Retinal pigment epithelial cell (primary cell): ENCODE results near the gene NUP62.

Source experiments
- DNase-seq: peaks from one replicate; pipeline ENCODE4 v3.0.0-alpha.2; 2010; ENCODE audit warnings: low read depth
- H3K4me3 ChIP-seq: 2 replicates; pipeline ENCODE4 v1.5.1; 2011; ENCODE audit warnings: mild to moderate bottlenecking, low read length, control low read depth, moderate library complexity
- TF ChIP-seq, protein P1 (sequence below): conservative IDR thresholded peaks from 2 replicates; pipeline ENCODE4 v1.5.1; 2011; ENCODE audit warnings: low read depth, low read length, control low read depth, inconsistent platforms

The NUP62 gene

DNA sequence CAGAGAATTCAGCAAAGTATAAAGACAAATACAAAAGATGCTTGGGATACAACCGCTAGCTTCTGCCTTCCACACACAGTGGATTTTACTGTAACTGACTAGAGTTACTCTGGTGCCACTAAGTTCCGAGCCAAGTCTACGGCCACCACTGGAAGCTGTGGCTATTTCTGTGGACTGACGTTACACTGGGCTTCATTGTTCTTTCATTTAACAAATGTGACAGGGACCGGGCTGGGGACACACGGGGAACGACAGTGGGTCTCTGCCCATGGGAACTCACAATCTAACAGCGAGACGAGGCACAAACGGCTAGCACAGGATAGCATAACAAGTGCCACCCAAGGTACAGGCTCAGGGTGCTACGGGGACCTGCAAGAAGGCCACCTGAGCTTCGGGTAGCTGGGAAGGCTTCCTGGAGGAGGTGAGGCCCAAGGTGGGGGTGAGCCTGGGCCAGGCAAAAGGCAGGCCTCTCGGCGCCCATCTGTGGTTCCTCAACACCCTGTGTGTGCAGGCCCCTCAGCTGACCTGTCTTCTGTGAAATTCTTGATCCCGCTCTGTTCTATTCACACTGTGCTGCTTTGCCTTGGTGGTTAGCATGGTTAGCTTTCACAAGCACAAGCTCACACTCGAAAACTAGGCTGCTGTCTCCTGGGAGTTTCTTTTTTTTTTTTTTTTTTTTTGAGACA, 22.3 kb downstream of the NUP62 start:
- H3K4me3 ChIP-seq, result no peak overlapping the region
- TF ChIP-seq, protein P1, sequence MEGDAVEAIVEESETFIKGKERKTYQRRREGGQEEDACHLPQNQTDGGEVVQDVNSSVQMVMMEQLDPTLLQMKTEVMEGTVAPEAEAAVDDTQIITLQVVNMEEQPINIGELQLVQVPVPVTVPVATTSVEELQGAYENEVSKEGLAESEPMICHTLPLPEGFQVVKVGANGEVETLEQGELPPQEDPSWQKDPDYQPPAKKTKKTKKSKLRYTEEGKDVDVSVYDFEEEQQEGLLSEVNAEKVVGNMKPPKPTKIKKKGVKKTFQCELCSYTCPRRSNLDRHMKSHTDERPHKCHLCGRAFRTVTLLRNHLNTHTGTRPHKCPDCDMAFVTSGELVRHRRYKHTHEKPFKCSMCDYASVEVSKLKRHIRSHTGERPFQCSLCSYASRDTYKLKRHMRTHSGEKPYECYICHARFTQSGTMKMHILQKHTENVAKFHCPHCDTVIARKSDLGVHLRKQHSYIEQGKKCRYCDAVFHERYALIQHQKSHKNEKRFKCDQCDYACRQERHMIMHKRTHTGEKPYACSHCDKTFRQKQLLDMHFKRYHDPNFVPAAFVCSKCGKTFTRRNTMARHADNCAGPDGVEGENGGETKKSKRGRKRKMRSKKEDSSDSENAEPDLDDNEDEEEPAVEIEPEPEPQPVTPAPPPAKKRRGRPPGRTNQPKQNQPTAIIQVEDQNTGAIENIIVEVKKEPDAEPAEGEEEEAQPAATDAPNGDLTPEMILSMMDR, result no peak
- DNase-seq, result no peak

GRCh38 chr19:49904136-49904535, 25.2 kb downstream of the NUP62 start:
- H3K4me3 ChIP-seq, result no peak overlapping the region
- TF ChIP-seq, protein P1, result no peak
- DNase-seq, result no peak

GRCh38 chr19:49896863-49897621, 32.3 kb downstream of the NUP62 start, which contains the start of gene IL4I1:
Gene IL4I1 (minus strand): TSS chr19:49896887. CDS start chr19:49896160, 727 bp downstream.
- no peak within 1 kb of the TSS for H3K4me3 ChIP-seq
- no peak for DNase-seq
- TF ChIP-seq, protein P1, result no peak

GRCh38 chr19:49895566-49896297, 33.6 kb downstream of the NUP62 start:
- no peak for DNase-seq
- TF ChIP-seq, protein P1, result no peak
- no peak overlapping the region for H3K4me3 ChIP-seq

GRCh38 chr19:49894879-49895565, 34.3 kb downstream of the NUP62 start:
- TF ChIP-seq, protein P1, result no peak
- DNase-seq, result no peak
- H3K4me3 ChIP-seq, result no peak overlapping the region

DNA sequence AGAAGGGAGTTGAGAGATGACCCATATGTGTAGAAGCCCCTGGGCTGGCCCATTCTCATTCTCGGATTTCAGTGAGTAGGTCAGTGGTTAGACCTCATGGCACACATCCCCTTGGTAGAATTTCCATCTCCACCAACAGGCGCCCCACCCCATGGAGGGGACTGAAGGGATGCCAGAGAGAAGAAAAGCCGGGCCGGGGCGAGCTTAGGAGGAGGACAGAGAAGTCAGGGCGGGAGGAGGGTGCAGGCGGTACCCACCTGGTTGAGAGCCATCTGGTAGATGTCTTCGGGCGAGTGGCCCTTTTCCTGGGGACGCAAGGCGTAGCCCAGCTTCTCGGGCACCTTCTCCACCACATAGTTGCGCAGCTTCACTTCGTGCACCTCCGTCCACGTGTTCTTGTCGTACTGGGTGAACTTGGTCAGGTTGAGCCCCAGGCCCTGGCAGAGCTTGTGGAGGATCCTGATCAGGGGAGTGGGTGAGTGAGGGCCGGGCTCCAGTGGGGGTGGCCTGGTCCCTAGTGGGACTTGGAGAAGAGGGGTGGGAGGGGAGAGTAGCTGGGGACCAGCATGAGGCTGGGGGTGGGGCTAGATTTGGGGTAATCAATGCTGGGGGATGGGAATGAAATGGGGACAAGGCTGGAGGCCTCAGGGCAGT, 35.2 kb downstream of the NUP62 start:
- TF ChIP-seq, protein P1, result no peak
- DNase-seq, result no peak
- H3K4me3 ChIP-seq, result no peak overlapping the region
